Smooth muscle cell (in vitro differentiated cells): Measurements from ENCODE around the gene LRPPRC. TPM values are rescaled to one million over a fixed set of nuclear protein-coding genes. Genes with fewer than 3 reads are reported as not detected.
"Not testable (repeated sequence)": the region's sequence is repeated elsewhere in the genome, so short reads cannot be mapped to it uniquely, and the experiment has no call there.

ENCODE experiments used
- DNase-seq: peaks from one replicate; lab custom pipeline; 2025; ENCODE audit not compliant: unreplicated experiment; lab: John Stamatoyannopoulos, UW
- H2AFZ ChIP-seq: fragments of 200-600 bp; sonication (generic); 2 replicates; pipeline ENCODE4 v1.6.0; 2016; ENCODE audit warnings: antibody characterized with exemption, low read depth, mild to moderate bottlenecking
- H3F3A ChIP-seq: fragments of 200-600 bp; sonication (generic); 2 replicates; pipeline ENCODE4 v1.6.0; 2017; ENCODE audit warnings: antibody characterized with exemption, low read depth
- H3K27ac ChIP-seq: fragments of 200-600 bp; sonication (generic); 2 replicates; pipeline ENCODE4 v1.5.1; 2016; ENCODE audit warnings: low read depth, mild to moderate bottlenecking
- H3K27me3 ChIP-seq: fragments of 200-600 bp; sonication (generic); 2 replicates; pipeline ENCODE4 v1.6.1; 2016; ENCODE audit warnings: low read depth, mild to moderate bottlenecking
- H3K36me3 ChIP-seq: fragments of 200-600 bp; sonication (generic); 2 replicates; pipeline ENCODE4 v1.5.1; 2016; ENCODE audit warnings: low read depth
- H3K4me1 ChIP-seq: fragments of 200-600 bp; sonication (generic); 2 replicates; pipeline ENCODE4 v1.5.1; 2016; ENCODE audit warnings: low read depth
- H3K4me2 ChIP-seq: fragments of 200-600 bp; sonication (generic); 2 replicates; pipeline ENCODE4 v1.6.0; 2016; ENCODE audit warnings: mild to moderate bottlenecking
- H3K4me3 ChIP-seq: fragments of 200-600 bp; sonication (generic); 2 replicates; pipeline ENCODE4 v1.5.1; 2016; ENCODE audit warnings: mild to moderate bottlenecking
- H3K79me2 ChIP-seq: fragments of 200-600 bp; sonication (generic); 2 replicates; pipeline ENCODE4 v1.6.0; 2016; ENCODE audit warnings: low read depth, mild to moderate bottlenecking
- H3K9ac ChIP-seq: fragments of 200-600 bp; sonication (generic); 2 replicates; pipeline ENCODE4 v1.6.0; 2016; ENCODE audit warnings: low read depth
- H3K9me3 ChIP-seq: fragments of 200-600 bp; sonication (generic); replicated peaks from 2 replicates; pipeline ENCODE4 v1.5.1; 2016; ENCODE audit warnings: low read depth
- H4K20me1 ChIP-seq: fragments of 200-600 bp; sonication (generic); 2 replicates; pipeline ENCODE4 v1.6.0; 2016; ENCODE audit warnings: low read depth
- WGBS: methylation state at CpG from one replicate; pipeline ENCODE4 v1.1.7; 2016; ENCODE audit warnings: low lambda C conversion rate; 5-methylcytosine and 5-hydroxymethylcytosine counted together
- polyA plus RNA-seq: library from polyadenylated mRNA; unstranded; fragments of >200 nt; fragmentation: Nextera tagmentation; extraction: Ambion mirVana; gene quantifications from 2 replicates; pipeline ENCODE4 v1.2.1, GENCODE V29; 2016
- total RNA-seq: library from RNA; depleted of rRNA; stranded (reverse); fragments of >200 nt; gene quantifications from 2 replicates; pipeline ENCODE4 v1.2.3, GENCODE V29; 2014
- TF ChIP-seq, protein P1 (sequence below): fragments of 200-600 bp; sonication (generic); IDR thresholded peaks from 2 replicates; pipeline ENCODE4 v1.5.1; 2017; ENCODE audit warnings: borderline replicate concordance, mild to moderate bottlenecking, antibody characterized with exemption; ENCODE audit not compliant: insufficient read depth, poor library complexity, severe bottlenecking

Gene LRPPRC
- total and polyA plus RNA-seq, 2 experiments from 2014 or later = 19.9 to 45.6 TPM

DNA sequence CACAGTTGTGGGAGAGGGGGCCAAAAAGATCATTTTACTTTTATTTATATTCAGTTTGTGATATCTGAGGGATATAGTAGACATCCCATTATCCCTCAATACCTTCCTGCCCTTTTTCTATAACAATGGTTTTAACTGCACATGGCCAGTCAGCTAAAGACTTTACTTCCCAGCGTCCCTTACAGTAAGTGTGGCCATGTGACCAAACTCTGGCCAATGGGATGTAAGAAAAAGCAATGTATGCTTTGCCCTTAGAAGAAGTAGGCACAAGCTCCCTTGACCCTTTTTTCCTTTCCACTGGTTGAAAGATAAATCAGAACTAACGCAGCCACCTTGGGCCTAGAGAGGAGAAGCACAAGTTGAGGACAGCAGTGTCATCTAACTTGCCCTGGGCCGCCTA is 44.6 kb upstream of the LRPPRC start:
- H3K9ac ChIP-seq = no peak overlapping the region
- TF ChIP-seq, protein P1, sequence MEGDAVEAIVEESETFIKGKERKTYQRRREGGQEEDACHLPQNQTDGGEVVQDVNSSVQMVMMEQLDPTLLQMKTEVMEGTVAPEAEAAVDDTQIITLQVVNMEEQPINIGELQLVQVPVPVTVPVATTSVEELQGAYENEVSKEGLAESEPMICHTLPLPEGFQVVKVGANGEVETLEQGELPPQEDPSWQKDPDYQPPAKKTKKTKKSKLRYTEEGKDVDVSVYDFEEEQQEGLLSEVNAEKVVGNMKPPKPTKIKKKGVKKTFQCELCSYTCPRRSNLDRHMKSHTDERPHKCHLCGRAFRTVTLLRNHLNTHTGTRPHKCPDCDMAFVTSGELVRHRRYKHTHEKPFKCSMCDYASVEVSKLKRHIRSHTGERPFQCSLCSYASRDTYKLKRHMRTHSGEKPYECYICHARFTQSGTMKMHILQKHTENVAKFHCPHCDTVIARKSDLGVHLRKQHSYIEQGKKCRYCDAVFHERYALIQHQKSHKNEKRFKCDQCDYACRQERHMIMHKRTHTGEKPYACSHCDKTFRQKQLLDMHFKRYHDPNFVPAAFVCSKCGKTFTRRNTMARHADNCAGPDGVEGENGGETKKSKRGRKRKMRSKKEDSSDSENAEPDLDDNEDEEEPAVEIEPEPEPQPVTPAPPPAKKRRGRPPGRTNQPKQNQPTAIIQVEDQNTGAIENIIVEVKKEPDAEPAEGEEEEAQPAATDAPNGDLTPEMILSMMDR = no peak
- H3K4me3 ChIP-seq = no peak overlapping the region
- H3K79me2 ChIP-seq = no peaks in the 10 kb centered on the region
- no peak overlapping the region for H3K4me2 ChIP-seq
- DNase-seq = no peak
- no peaks in the 10 kb centered on the region for H3F3A ChIP-seq
- no peaks in the 10 kb centered on the region for H3K27me3 ChIP-seq
- peaks cover 10% of the 10 kb centered on the region for H3K4me1 ChIP-seq
- H4K20me1 ChIP-seq = no peaks in the 10 kb centered on the region
- H3K27ac ChIP-seq = no peak overlapping the region
- no peaks in the 10 kb centered on the region for H3K36me3 ChIP-seq
- no peaks in the 10 kb centered on the region for H3K9me3 ChIP-seq
- 93% methylated on average over 3 of the region's 3 CpGs for WGBS
- H2AFZ ChIP-seq = no peak overlapping the region

DNA sequence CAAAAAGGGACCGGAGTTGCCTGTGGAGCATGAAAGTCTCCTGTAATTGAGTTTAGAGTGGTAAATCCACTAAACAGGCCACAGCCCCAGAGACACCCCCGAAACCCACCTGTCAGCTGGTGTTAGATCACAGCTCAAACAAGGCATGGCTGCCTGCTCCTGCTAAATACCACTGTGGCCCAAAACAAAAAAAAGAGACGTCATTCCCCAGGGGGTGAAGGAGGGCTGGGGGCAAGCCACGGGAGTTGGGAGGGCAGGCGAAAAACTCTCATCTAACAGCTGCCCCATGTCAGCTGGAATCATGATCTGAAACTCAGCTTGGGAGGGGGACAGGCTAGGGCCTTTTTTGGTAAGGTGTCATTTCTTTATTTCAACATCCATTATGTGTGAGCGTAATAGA is 42.5 kb upstream of the LRPPRC start:
- no peak overlapping the region for H3K4me2 ChIP-seq
- no peak overlapping the region for H2AFZ ChIP-seq
- no peaks in the 10 kb centered on the region for H3K36me3 ChIP-seq
- H3F3A ChIP-seq = no peaks in the 10 kb centered on the region
- no peaks in the 10 kb centered on the region for H3K79me2 ChIP-seq
- 78% methylated on average over 6 of the region's 6 CpGs for WGBS
- peaks cover 10% of the 10 kb centered on the region for H3K4me1 ChIP-seq
- TF ChIP-seq, protein P1 = no peak
- no peaks in the 10 kb centered on the region for H3K27me3 ChIP-seq
- H3K9ac ChIP-seq = no peak overlapping the region
- H3K27ac ChIP-seq = no peak overlapping the region
- no peak for DNase-seq
- H3K4me3 ChIP-seq = no peak overlapping the region
- H3K9me3 ChIP-seq = no peaks in the 10 kb centered on the region
- H4K20me1 ChIP-seq = no peaks in the 10 kb centered on the region

DNA sequence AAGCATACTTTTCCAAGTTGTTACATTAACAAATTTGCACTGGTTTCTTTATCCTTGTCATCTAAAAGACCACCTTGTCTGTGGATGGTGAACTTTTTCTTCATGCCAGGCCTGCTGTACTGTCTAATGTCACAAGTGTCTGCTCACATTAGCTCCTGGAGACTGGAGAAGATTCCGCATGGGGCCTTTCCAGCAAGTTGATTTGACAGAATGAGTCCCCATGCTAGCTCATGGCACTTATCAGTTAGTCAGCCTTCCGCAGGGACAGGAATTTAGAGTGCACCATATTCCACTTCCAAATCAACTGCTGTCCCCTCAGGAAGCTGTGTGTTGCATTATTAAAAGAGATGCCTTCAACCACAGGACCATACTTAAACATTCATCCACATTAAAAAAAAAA is 41.4 kb upstream of the LRPPRC start:
- no peaks in the 10 kb centered on the region for H3K79me2 ChIP-seq
- TF ChIP-seq, protein P1 = no peak
- no peak overlapping the region for H3K4me2 ChIP-seq
- DNase-seq = no peak
- 59% methylated on average over 2 of the region's 2 CpGs for WGBS
- no peaks in the 10 kb centered on the region for H3K36me3 ChIP-seq
- H3K4me3 ChIP-seq = no peak overlapping the region
- no peak overlapping the region for H2AFZ ChIP-seq
- peaks cover 10% of the 10 kb centered on the region for H3K4me1 ChIP-seq
- H3K9ac ChIP-seq = no peak overlapping the region
- H3K27me3 ChIP-seq = no peaks in the 10 kb centered on the region
- H3F3A ChIP-seq = no peaks in the 10 kb centered on the region
- no peaks in the 10 kb centered on the region for H4K20me1 ChIP-seq
- H3K27ac ChIP-seq = no peak overlapping the region
- H3K9me3 ChIP-seq = no peaks in the 10 kb centered on the region

DNA sequence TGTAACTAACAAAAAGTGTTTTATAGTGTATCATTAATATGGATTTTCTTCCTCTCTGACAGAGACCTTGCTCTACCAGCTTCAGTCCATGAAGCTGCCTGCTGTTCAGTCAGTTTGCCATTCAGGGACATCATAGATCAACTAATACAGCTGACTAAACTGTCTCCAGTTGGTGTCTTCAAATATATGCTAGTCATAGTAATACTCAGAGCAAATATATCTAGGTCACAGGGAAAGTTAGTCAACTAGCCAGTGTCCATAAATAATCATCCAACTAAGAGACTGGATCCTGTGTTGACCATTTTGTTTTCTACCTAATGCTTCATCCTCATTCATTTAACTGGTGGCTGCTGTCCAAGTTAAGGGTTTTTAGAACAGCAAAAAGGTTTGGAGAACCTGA is 38.2 kb upstream of the LRPPRC start:
- H3K36me3 ChIP-seq = no peaks in the 10 kb centered on the region
- no peaks in the 10 kb centered on the region for H3K79me2 ChIP-seq

DNA sequence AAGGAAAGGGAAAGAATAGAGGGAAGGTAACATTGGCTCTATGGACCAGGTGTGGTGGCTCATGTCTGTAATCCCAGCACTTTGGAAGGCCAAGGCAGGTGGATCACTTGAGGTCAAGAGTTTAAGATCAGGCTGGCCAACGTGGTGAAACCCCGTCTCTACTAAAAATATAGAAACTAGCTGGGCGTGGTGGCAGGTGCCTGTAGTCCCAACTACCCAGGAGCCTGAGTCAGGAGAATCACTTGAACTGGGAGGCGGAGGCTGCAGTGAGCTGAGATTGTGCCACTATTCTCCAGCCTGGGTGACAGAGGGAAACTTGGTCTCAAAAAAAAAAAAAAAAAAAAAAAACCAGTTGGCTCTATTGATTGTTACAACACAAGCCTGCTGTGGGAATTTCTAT is 31.3 kb upstream of the LRPPRC start:
- H3K4me1 ChIP-seq, H4K20me1 ChIP-seq, H3K79me2 ChIP-seq, H3K9ac ChIP-seq, H3K36me3 ChIP-seq, H3K27ac ChIP-seq, H3K4me2 ChIP-seq, DNase-seq, H2AFZ ChIP-seq, H3F3A ChIP-seq, H3K27me3 ChIP-seq, H3K9me3 ChIP-seq, H3K4me3 ChIP-seq: not testable (repeated sequence)
- WGBS = 93% methylated on average over 4 of the region's 4 CpGs

More for the DNA sequence above, 38.2 kb upstream of the LRPPRC start:
- Histone ChIP-seq H3K27me3 (peaks cover 5% of the 10 kb centered on the region), H3F3A (no peaks in the 10 kb centered on the region), H3K27ac (no peak overlapping the region), H3K4me1 (peaks cover 10% of the 10 kb centered on the region), H3K4me2 (no peak overlapping the region), H4K20me1 (no peaks in the 10 kb centered on the region), H3K4me3 (no peak overlapping the region), H3K9ac (no peak overlapping the region), H3K9me3 (no peaks in the 10 kb centered on the region), H2AFZ (no peak overlapping the region)
- TF ChIP-seq, protein P1 = no peak
- DNase-seq = no peak
